WI38 (cell line): ENCODE data around the gene MIB2.

Source experiments
- H3K4me3 ChIP-seq: 2 replicates; pipeline ENCODE4 v1.5.1; 2011; ENCODE audit warnings: low read depth, mild to moderate bottlenecking, control low read depth, low read length
- CTCF ChIP-seq: IDR thresholded peaks from 2 replicates; pipeline ENCODE4 v1.5.1; 2012; ENCODE audit warnings: low read depth, mild to moderate bottlenecking, control low read depth, low read length

The MIB2 gene

GRCh38 chr1:1599935-1600860 is 15.1 kb upstream of the MIB2 start, which contains the start of gene FNDC10:
Gene FNDC10, minus strand, starts transcription at chr1:1600135. Its CDS starts 120 bp downstream, at chr1:1600015.
- peak within 1 kb of the TSS; percentile 47 for H3K4me3 ChIP-seq
- TF ChIP-seq CTCF: no peak

- TF ChIP-seq CTCF: no peak
- no peak overlapping the region for H3K4me3 ChIP-seq
These were observed 14.3 kb upstream of the MIB2 start for GRCh38 chr1:1600861-1601563.

GRCh38 chr1:1601564-1602303 is 13.6 kb upstream of the MIB2 start:
- TF ChIP-seq CTCF: no peak
- H3K4me3 ChIP-seq: no peak overlapping the region

GRCh38 chr1:1602304-1602967 is 12.9 kb upstream of the MIB2 start:
- no peak for TF ChIP-seq CTCF
- H3K4me3 ChIP-seq: no peak overlapping the region

- no peak overlapping the region for H3K4me3 ChIP-seq
- TF ChIP-seq CTCF: no peak
These were observed 12.3 kb upstream of the MIB2 start for GRCh38 chr1:1602968-1603506.

GRCh38 chr1:1603671-1604373 is 11.5 kb upstream of the MIB2 start:
- no peak for TF ChIP-seq CTCF
- no peak overlapping the region for H3K4me3 ChIP-seq
